ENCODE results near the gene SEMA4D.

GRCh38 chr9:89427621-89428221 is 70.2 kb downstream of the SEMA4D start:
- TF ChIP-seq NRF1 (conservative IDR thresholded peaks at IDR 0.05 in 1 of 2, IDR thresholded peaks at IDR 0.05 in 1 of 2), result no peak
- no peak for TF ChIP-seq CEBPZ (IDR thresholded peaks at IDR 0.05; ENCODE audit: borderline replicate concordance, low read depth, low read length)
- no peak for TF ChIP-seq BRF1 (IDR thresholded peaks at IDR 0.05; ENCODE audit: borderline replicate concordance, extremely low read depth, insufficient read length)
- no peak for TF ChIP-seq TRIM24 (IDR thresholded peaks at IDR 0.05)
- no peak for TF ChIP-seq CTCF (IDR thresholded peaks at IDR 0.05 in 2 of 3, conservative IDR thresholded peaks at IDR 0.05 in 1 of 3; ENCODE audit: insufficient read depth in 2 of 3, low read depth in 1 of 3, low read length in 3 of 3)
- no peak for TF ChIP-seq SRSF9 (IDR thresholded peaks at IDR 0.05; ENCODE audit: borderline replicate concordance, low read depth, low read length)
- TF ChIP-seq ZFX (CRISPR knock-in tag; IDR thresholded peaks at IDR 0.05), result no peak
- no peak for TF ChIP-seq EZH2 (IDR thresholded peaks at IDR 0.05; ENCODE audit: borderline replicate concordance, low read depth, low read length)

Measured in K562 (cell line).